Measurements from ENCODE around the gene DENND5A. TPM values are rescaled to one million over a fixed set of nuclear protein-coding genes. Genes with fewer than 3 reads are reported as not detected.

Gene DENND5A
- total RNA-seq, 2 donors from 2014 or later: 7.0 to 24.8 TPM

- H3K27me3 ChIP-seq: no peaks in the 10 kb centered on the region
- no peaks in the 10 kb centered on the region for H3K36me3 ChIP-seq
- no peak overlapping the region for H3K27ac ChIP-seq
- H3K4me1 ChIP-seq: no peaks in the 10 kb centered on the region
- DNase-seq: no peak
- no peaks in the 10 kb centered on the region for H3K9me3 ChIP-seq
- H3K9ac ChIP-seq (ENCODE audit: low read depth in 2 of 2, low read length in 2 of 2): no peak overlapping the region
- TF ChIP-seq CTCF (IDR thresholded peaks at IDR 0.05): no peak
- H3K4me3 ChIP-seq: no peak overlapping the region
- intact Hi-C loops (cut with DNase I): no loop called here
These were observed 146.9 kb downstream of the DENND5A start for GRCh38 chr11:9118277-9118676.

- no peak overlapping the region for H3K4me3 ChIP-seq
- intact Hi-C loops (cut with DNase I): no loop called here
- no peaks in the 10 kb centered on the region for H3K27me3 ChIP-seq
- DNase-seq: no peak
- TF ChIP-seq CTCF (IDR thresholded peaks at IDR 0.05): no peak
- H3K9ac ChIP-seq (ENCODE audit: low read depth in 2 of 2, low read length in 2 of 2): no peak overlapping the region
- H3K36me3 ChIP-seq: no peaks in the 10 kb centered on the region
- no peak overlapping the region for H3K27ac ChIP-seq
- no peaks in the 10 kb centered on the region for H3K4me1 ChIP-seq
- no peaks in the 10 kb centered on the region for H3K9me3 ChIP-seq
These were observed 153.1 kb downstream of the DENND5A start for GRCh38 chr11:9112075-9112474.

GRCh38 chr11:9109858-9110731, 155.1 kb downstream of the DENND5A start:
- Histone ChIP-seq H3K36me3 (no peaks in the 10 kb centered on the region), H3K9me3 (no peaks in the 10 kb centered on the region), H3K4me3 (no peak overlapping the region), H3K27me3 (no peaks in the 10 kb centered on the region), H3K4me1 (no peaks in the 10 kb centered on the region), H3K27ac (no peak overlapping the region), H3K9ac (ENCODE audit: low read depth in 2 of 2, low read length in 2 of 2) (no peak overlapping the region)
- DNase-seq: no peak
- TF ChIP-seq CTCF (IDR thresholded peaks at IDR 0.05): no peak
- intact Hi-C loops (cut with DNase I): no loop called here

GRCh38 chr11:9104580-9104979, 160.6 kb downstream of the DENND5A start:
- intact Hi-C loops (cut with DNase I): no loop called here
- no peaks in the 10 kb centered on the region for H3K4me1 ChIP-seq
- no peak overlapping the region for H3K27ac ChIP-seq
- no peaks in the 10 kb centered on the region for H3K36me3 ChIP-seq
- no peak for TF ChIP-seq CTCF (IDR thresholded peaks at IDR 0.05)
- no peak overlapping the region for H3K4me3 ChIP-seq
- no peaks in the 10 kb centered on the region for H3K27me3 ChIP-seq
- H3K9me3 ChIP-seq: no peaks in the 10 kb centered on the region
- DNase-seq: no peak
- no peak overlapping the region for H3K9ac ChIP-seq (ENCODE audit: low read depth in 2 of 2, low read length in 2 of 2)

GRCh38 chr11:9103542-9104276, 161.4 kb downstream of the DENND5A start:
- no peak for DNase-seq
- H3K4me1 ChIP-seq: no peaks in the 10 kb centered on the region
- no peak for TF ChIP-seq CTCF (IDR thresholded peaks at IDR 0.05)
- H3K4me3 ChIP-seq: no peak overlapping the region
- H3K27ac ChIP-seq: no peak overlapping the region
- H3K9me3 ChIP-seq: no peaks in the 10 kb centered on the region
- H3K27me3 ChIP-seq: no peaks in the 10 kb centered on the region
- H3K36me3 ChIP-seq: no peaks in the 10 kb centered on the region
- intact Hi-C loops (cut with DNase I): no loop called here
- H3K9ac ChIP-seq (ENCODE audit: low read depth in 2 of 2, low read length in 2 of 2): no peak overlapping the region
